IPS DF 6.9 (cell line): ENCODE data around the gene DOP1B.

Experiments used
- DNase-seq: peaks from one replicate; pipeline ENCODE4 v3.0.0-alpha.2; 2013; ENCODE audit warnings: low read depth, low spot score
- H3K27ac ChIP-seq: one replicate; pipeline ENCODE4 v1.5.1; 2013; ENCODE audit warnings: low read length, control low read depth
- H3K27me3 ChIP-seq: 2 replicates; pipeline ENCODE4 v1.6.1; 2013; ENCODE audit warnings: mild to moderate bottlenecking, low read length; ENCODE audit not compliant: control insufficient read depth, insufficient read depth
- H3K36me3 ChIP-seq: 2 replicates; pipeline ENCODE4 v1.6.1; 2013; ENCODE audit warnings: low read length; ENCODE audit not compliant: control insufficient read depth, insufficient read depth
- H3K4me1 ChIP-seq: 2 replicates; pipeline ENCODE4 v1.6.1; 2013; ENCODE audit warnings: low read length; ENCODE audit not compliant: control insufficient read depth, insufficient read depth
- H3K4me3 ChIP-seq: 2 replicates; pipeline ENCODE4 v1.5.1; 2013; ENCODE audit warnings: mild to moderate bottlenecking, low read length
- H3K9me3 ChIP-seq: 2 replicates; pipeline ENCODE4 v1.6.1; 2013; ENCODE audit warnings: low read length, inconsistent platforms; ENCODE audit not compliant: control insufficient read depth, insufficient read depth
- WGBS: extraction: QIAGEN DNeasy Blood & Tissue Kit; methylation state at CpG from one replicate; pipeline ENCODE4 v1.1.7; 2013; ENCODE audit warnings: mixed read lengths, missing lambda C conversion rate; ENCODE audit not compliant: insufficient read length, insufficient coverage; 5-methylcytosine and 5-hydroxymethylcytosine counted together

The DOP1B gene

GRCh38 chr21:36171741-36172331 lies 15.2 kb downstream of the DOP1B start:
- WGBS = no CpG with 5 or more reads among the region's 9 CpGs

GRCh38 chr21:36174780-36175179 lies 18.2 kb downstream of the DOP1B start:
- WGBS = no CpG with 5 or more reads among the region's 6 CpGs
- no peaks in the 10 kb centered on the region for H3K9me3 ChIP-seq
- H3K4me3 ChIP-seq = no peak overlapping the region
- H3K36me3 ChIP-seq = no peaks in the 10 kb centered on the region
- H3K27me3 ChIP-seq = no peaks in the 10 kb centered on the region
- no peak overlapping the region for H3K27ac ChIP-seq
- no peak for DNase-seq
- H3K4me1 ChIP-seq = no peaks in the 10 kb centered on the region

More at GRCh38 chr21:36171741-36172331, 15.2 kb downstream of the DOP1B start:
- no peaks in the 10 kb centered on the region for H3K36me3 ChIP-seq
- DNase-seq = no peak
- H3K4me1 ChIP-seq = no peaks in the 10 kb centered on the region
- no peak overlapping the region for H3K4me3 ChIP-seq
- H3K27ac ChIP-seq = no peak overlapping the region
- no peaks in the 10 kb centered on the region for H3K27me3 ChIP-seq
- H3K9me3 ChIP-seq = no peaks in the 10 kb centered on the region

GRCh38 chr21:36175771-36176565 lies 19.3 kb downstream of the DOP1B start:
- no peak overlapping the region for H3K4me3 ChIP-seq
- H3K27ac ChIP-seq = no peak overlapping the region
- no peaks in the 10 kb centered on the region for H3K4me1 ChIP-seq
- DNase-seq = no peak
- H3K27me3 ChIP-seq = no peaks in the 10 kb centered on the region
- H3K36me3 ChIP-seq = no peaks in the 10 kb centered on the region
- no CpG with 5 or more reads among the region's 7 CpGs for WGBS
- H3K9me3 ChIP-seq = no peaks in the 10 kb centered on the region

GRCh38 chr21:36178349-36178748 lies 21.7 kb downstream of the DOP1B start:
- Histone ChIP-seq H3K36me3 (no peaks in the 10 kb centered on the region), H3K27me3 (no peaks in the 10 kb centered on the region), H3K9me3 (no peaks in the 10 kb centered on the region), H3K4me3 (no peak overlapping the region), H3K27ac (no peak overlapping the region), H3K4me1 (no peaks in the 10 kb centered on the region)
- WGBS = no CpG with 5 or more reads among the region's 2 CpGs
- DNase-seq = no peak

GRCh38 chr21:36179145-36179544 lies 22.5 kb downstream of the DOP1B start:
- Histone ChIP-seq H3K4me3 (no peak overlapping the region), H3K4me1 (no peaks in the 10 kb centered on the region), H3K27me3 (no peaks in the 10 kb centered on the region), H3K27ac (no peak overlapping the region), H3K36me3 (no peaks in the 10 kb centered on the region), H3K9me3 (no peaks in the 10 kb centered on the region)
- no peak for DNase-seq

GRCh38 chr21:36180963-36181362 lies 24.3 kb downstream of the DOP1B start:
- no peak for DNase-seq
- no peaks in the 10 kb centered on the region for H3K27me3 ChIP-seq
- no peak overlapping the region for H3K4me3 ChIP-seq
- no peaks in the 10 kb centered on the region for H3K36me3 ChIP-seq
- WGBS = no CpG with 5 or more reads among the region's 5 CpGs
- no peaks in the 10 kb centered on the region for H3K4me1 ChIP-seq
- H3K27ac ChIP-seq = no peak overlapping the region
- H3K9me3 ChIP-seq = no peaks in the 10 kb centered on the region

- no peaks in the 10 kb centered on the region for H3K36me3 ChIP-seq
- no peaks in the 10 kb centered on the region for H3K4me1 ChIP-seq
- no peaks in the 10 kb centered on the region for H3K27me3 ChIP-seq
- H3K27ac ChIP-seq = no peak overlapping the region
- no peaks in the 10 kb centered on the region for H3K9me3 ChIP-seq
- WGBS = no CpG with 5 or more reads among the region's 11 CpGs
- no peak overlapping the region; the same call in 1 of the 2 replicates for H3K4me3 ChIP-seq
- no peak for DNase-seq
These were observed 26.6 kb downstream of the DOP1B start for GRCh38 chr21:36183144-36183795.

GRCh38 chr21:36184545-36184944 lies 27.9 kb downstream of the DOP1B start:
- Histone ChIP-seq H3K27ac (no peak overlapping the region), H3K27me3 (no peaks in the 10 kb centered on the region), H3K4me3 (no peak overlapping the region), H3K4me1 (no peaks in the 10 kb centered on the region), H3K9me3 (no peaks in the 10 kb centered on the region), H3K36me3 (no peaks in the 10 kb centered on the region)
- no CpG with 5 or more reads among the region's 16 CpGs for WGBS
- DNase-seq = no peak

- Histone ChIP-seq H3K4me1 (no peaks in the 10 kb centered on the region), H3K4me3 (no peak overlapping the region), H3K36me3 (no peaks in the 10 kb centered on the region), H3K27me3 (no peaks in the 10 kb centered on the region), H3K27ac (no peak overlapping the region), H3K9me3 (no peaks in the 10 kb centered on the region)
- no CpG with 5 or more reads among the region's 9 CpGs for WGBS
- DNase-seq = no peak
These were observed 28.9 kb downstream of the DOP1B start for GRCh38 chr21:36185523-36185922.

GRCh38 chr21:36186081-36186480 lies 29.5 kb downstream of the DOP1B start:
- WGBS = no CpG with 5 or more reads among the region's 4 CpGs
- no peak overlapping the region for H3K27ac ChIP-seq
- no peaks in the 10 kb centered on the region for H3K36me3 ChIP-seq
- DNase-seq = no peak
- H3K4me3 ChIP-seq = no peak overlapping the region
- H3K27me3 ChIP-seq = no peaks in the 10 kb centered on the region
- no peaks in the 10 kb centered on the region for H3K9me3 ChIP-seq
- H3K4me1 ChIP-seq = no peaks in the 10 kb centered on the region
